Activated T-cell treated with anti-CD3 and anti-CD28 coated beads for 4 hours (primary cell): Measurements from ENCODE around the gene MTSS2.

Experiments used
- DNase-seq: peaks from one replicate; pipeline ENCODE4 v3.0.0-alpha.2; 2020

Gene MTSS2

GRCh38 chr16:70685938-70686375 is at the start of gene MTSS2:
Gene MTSS2 (minus strand): TSS chr16:70686053. CDS start chr16:70685791, 262 bp downstream.
- no peak for DNase-seq

- DNase-seq: no peak
Measured at GRCh38 chr16:70735141-70735979, 49.5 kb upstream of the MTSS2 start.

- DNase-seq: no peak
Measured at GRCh38 chr16:70734522-70735095, 48.8 kb upstream of the MTSS2 start.

- DNase-seq: no peak
Measured at GRCh38 chr16:70730944-70731343, 45.1 kb upstream of the MTSS2 start.

GRCh38 chr16:70730031-70730430 is 44.2 kb upstream of the MTSS2 start:
- DNase-seq: no peak

GRCh38 chr16:70729292-70729691 is 43.4 kb upstream of the MTSS2 start:
- no peak for DNase-seq

GRCh38 chr16:70728150-70728549 is 42.3 kb upstream of the MTSS2 start:
- no peak for DNase-seq

GRCh38 chr16:70726892-70727361 is 41.1 kb upstream of the MTSS2 start:
- DNase-seq: no peak

GRCh38 chr16:70725912-70726828 is 40.3 kb upstream of the MTSS2 start:
- no peak for DNase-seq

GRCh38 chr16:70725024-70725911 is 39.4 kb upstream of the MTSS2 start:
- no peak for DNase-seq

- no peak for DNase-seq
Measured at GRCh38 chr16:70724146-70725023, 38.5 kb upstream of the MTSS2 start.

- no peak for DNase-seq
Measured at GRCh38 chr16:70723740-70724145, 37.9 kb upstream of the MTSS2 start.

GRCh38 chr16:70721202-70721963 is 35.5 kb upstream of the MTSS2 start:
- DNase-seq: no peak

- no peak for DNase-seq
Measured at GRCh38 chr16:70720425-70721201, 34.8 kb upstream of the MTSS2 start.

GRCh38 chr16:70717065-70717464 is 31.2 kb upstream of the MTSS2 start:
- no peak for DNase-seq

GRCh38 chr16:70715860-70716357 is 30.1 kb upstream of the MTSS2 start:
- no peak for DNase-seq

GRCh38 chr16:70715055-70715858 is 29.4 kb upstream of the MTSS2 start:
- DNase-seq: no peak

GRCh38 chr16:70714581-70715054 is 28.8 kb upstream of the MTSS2 start:
- no peak for DNase-seq
